ENCODE measurements around the gene ZDHHC19.

DNA sequence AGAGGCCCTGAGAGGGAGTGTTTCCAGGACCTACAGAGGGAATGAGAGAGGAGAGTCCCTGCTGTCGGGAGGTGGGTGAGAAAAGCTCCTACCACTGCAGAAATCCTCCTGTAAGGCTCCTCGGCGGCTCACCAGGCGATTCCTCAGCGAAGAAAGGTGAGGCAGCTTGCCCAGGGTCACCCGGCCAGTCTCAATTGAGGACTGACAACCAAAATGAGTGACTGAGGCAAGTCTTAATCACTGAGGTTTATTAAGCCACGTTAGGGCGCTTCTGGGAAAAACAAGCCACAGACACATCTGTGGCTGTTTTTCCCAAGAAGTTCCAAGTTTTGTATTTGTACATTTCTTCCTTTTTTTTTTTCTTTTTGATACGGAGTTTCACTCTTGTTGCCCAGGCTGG, 48.5 kb downstream of the ZDHHC19 start:
- TF ChIP-seq, protein P1, sequence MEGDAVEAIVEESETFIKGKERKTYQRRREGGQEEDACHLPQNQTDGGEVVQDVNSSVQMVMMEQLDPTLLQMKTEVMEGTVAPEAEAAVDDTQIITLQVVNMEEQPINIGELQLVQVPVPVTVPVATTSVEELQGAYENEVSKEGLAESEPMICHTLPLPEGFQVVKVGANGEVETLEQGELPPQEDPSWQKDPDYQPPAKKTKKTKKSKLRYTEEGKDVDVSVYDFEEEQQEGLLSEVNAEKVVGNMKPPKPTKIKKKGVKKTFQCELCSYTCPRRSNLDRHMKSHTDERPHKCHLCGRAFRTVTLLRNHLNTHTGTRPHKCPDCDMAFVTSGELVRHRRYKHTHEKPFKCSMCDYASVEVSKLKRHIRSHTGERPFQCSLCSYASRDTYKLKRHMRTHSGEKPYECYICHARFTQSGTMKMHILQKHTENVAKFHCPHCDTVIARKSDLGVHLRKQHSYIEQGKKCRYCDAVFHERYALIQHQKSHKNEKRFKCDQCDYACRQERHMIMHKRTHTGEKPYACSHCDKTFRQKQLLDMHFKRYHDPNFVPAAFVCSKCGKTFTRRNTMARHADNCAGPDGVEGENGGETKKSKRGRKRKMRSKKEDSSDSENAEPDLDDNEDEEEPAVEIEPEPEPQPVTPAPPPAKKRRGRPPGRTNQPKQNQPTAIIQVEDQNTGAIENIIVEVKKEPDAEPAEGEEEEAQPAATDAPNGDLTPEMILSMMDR (IDR thresholded peaks at IDR 0.05; ENCODE audit: poor library complexity), result no peak
- no peak for TF ChIP-seq EZH2phosphoT487 (IDR thresholded peaks at IDR 0.05; ENCODE audit: low read depth, severe bottlenecking, unreplicated experiment)
- TF ChIP-seq EZH2 (IDR thresholded peaks at IDR 0.05; ENCODE audit: borderline replicate concordance), result no peak
